ENCODE data around the gene CAMSAP1. TPM values are rescaled to one million over a fixed set of nuclear protein-coding genes. Genes with fewer than 3 reads are reported as not detected.

CAMSAP1 gene
- total RNA-seq, 4 donors from 2014 or later = 31.2 to 85.3 (median 51.6) TPM

- no peaks in the 10 kb centered on the region for H3K9me3 ChIP-seq
- peaks cover 0 to 11% (median 0%) of the 10 kb centered on the region in 3 donors for H3K4me1 ChIP-seq
- H3K4me3 ChIP-seq = no peak overlapping the region
- no peaks in the 10 kb centered on the region for H3K36me3 ChIP-seq
- TF ChIP-seq POLR2A (IDR thresholded peaks at IDR 0.05) (no peak), CTCF (IDR thresholded peaks at IDR 0.05) (no peak)
- WGBS, 2 donors = 82% methylated on average over 3 to 6 of the region's 7 CpGs
- H3K27ac ChIP-seq = no peak overlapping the region
- intact Hi-C loops (cut with DNase I) = loop anchor here (10.0 kb wide), 1 partner anchor 331 kb away; no protein-coding TSS in a partner anchor
- no peak for DNase-seq
- H3K27me3 ChIP-seq = peaks cover 0 to 8% (median 0%) of the 10 kb centered on the region in 4 donors
These were observed 113.3 kb downstream of the CAMSAP1 start for GRCh38 chr9:135794057-135794335.

GRCh38 chr9:135793221-135794056 lies 113.9 kb downstream of the CAMSAP1 start:
- TF ChIP-seq CTCF (IDR thresholded peaks at IDR 0.05) (no peak), POLR2A (IDR thresholded peaks at IDR 0.05) (no peak)
- Histone ChIP-seq H3K4me1 (peaks cover 0 to 11% (median 0%) of the 10 kb centered on the region in 3 donors), H3K27me3 (peaks cover 0 to 13% (median 0%) of the 10 kb centered on the region in 4 donors), H3K9me3 (no peaks in the 10 kb centered on the region), H3K36me3 (no peaks in the 10 kb centered on the region), H3K4me3 (no peak overlapping the region), H3K27ac (no peak overlapping the region)
- DNase-seq = no peak
- intact Hi-C loops (cut with DNase I) = loop anchor here (10.0 kb wide), 1 partner anchor 331 kb away; no protein-coding TSS in a partner anchor
- 60% methylated on average over 5 of the region's 16 CpGs; no CpG with 5 or more reads in 1 of the 2 donors for WGBS, 2 donors

GRCh38 chr9:135792268-135793128 lies 114.8 kb downstream of the CAMSAP1 start:
- WGBS, 2 donors = 78 to 79% methylated on average over 8 to 24 of the region's 31 CpGs
- H3K4me1 ChIP-seq = peaks cover 0 to 6% (median 0%) of the 10 kb centered on the region in 3 donors
- peaks cover 0 to 21% (median 0%) of the 10 kb centered on the region in 4 donors for H3K27me3 ChIP-seq
- no peak overlapping the region for H3K27ac ChIP-seq
- H3K4me3 ChIP-seq = no peak overlapping the region
- intact Hi-C loops (cut with DNase I) = loop anchor here (10.0 kb wide), 1 partner anchor 332 kb away; no protein-coding TSS in a partner anchor
- DNase-seq = no peak
- H3K9me3 ChIP-seq = no peaks in the 10 kb centered on the region
- H3K36me3 ChIP-seq = no peaks in the 10 kb centered on the region
- TF ChIP-seq CTCF (IDR thresholded peaks at IDR 0.05) = no peak
- TF ChIP-seq POLR2A (IDR thresholded peaks at IDR 0.05) = no peak

- TF ChIP-seq POLR2A (IDR thresholded peaks at IDR 0.05) (no peak), CTCF (IDR thresholded peaks at IDR 0.05) (no peak)
- H3K27me3 ChIP-seq = peaks cover 0 to 27% (median 0%) of the 10 kb centered on the region in 4 donors
- intact Hi-C loops (cut with DNase I) = loop anchor here (10.0 kb wide), 1 partner anchor 333 kb away; no protein-coding TSS in a partner anchor
- no peak overlapping the region for H3K4me3 ChIP-seq
- H3K9me3 ChIP-seq = no peaks in the 10 kb centered on the region
- H3K36me3 ChIP-seq = no peaks in the 10 kb centered on the region
- WGBS, 2 donors = 72 to 76% methylated on average over 5 to 11 of the region's 35 CpGs
- H3K27ac ChIP-seq = no peak overlapping the region
- DNase-seq = no peak
- no peaks in the 10 kb centered on the region for H3K4me1 ChIP-seq
These were observed 115.7 kb downstream of the CAMSAP1 start for GRCh38 chr9:135791431-135792267.

Measured in esophagus squamous epithelium (tissue), 5 donors.